Type B pancreatic cell (in vitro differentiated cells): ENCODE results near the gene ZMAT5. TPM values are rescaled to one million over a fixed set of nuclear protein-coding genes. Genes with fewer than 3 reads are reported as not detected.

Experiments used
- DNase-seq: peaks from one replicate; pipeline ENCODE4 v3.0.0; 2021; ENCODE audit warnings: mixed read lengths; ENCODE audit not compliant: unreplicated experiment; ENCODE audit errors: extremely low spot score
- H3K27ac Mint-ChIP-seq: 2 replicates; pipeline ENCODE4 v1.8.0; 2021; ENCODE audit warnings: mild to moderate bottlenecking, mixed read lengths
- H3K27me3 Mint-ChIP-seq: 2 replicates; pipeline ENCODE4 v1.8.0; 2021; ENCODE audit warnings: mixed read lengths
- H3K36me3 Mint-ChIP-seq: 2 replicates; pipeline ENCODE4 v1.8.0; 2021; ENCODE audit warnings: mixed read lengths
- H3K4me1 Mint-ChIP-seq: one replicate; pipeline ENCODE4 v1.8.0; 2021; ENCODE audit warnings: mixed read lengths; ENCODE audit not compliant: unreplicated experiment
- H3K4me3 Mint-ChIP-seq: 2 replicates; pipeline ENCODE4 v1.8.0; 2021; ENCODE audit warnings: mild to moderate bottlenecking, mixed read lengths
- H3K9me3 Mint-ChIP-seq: 2 replicates; pipeline ENCODE4 v1.8.0; 2021; ENCODE audit warnings: mixed read lengths
- CTCF ChIP-seq: fragments of 200-600 bp; sonication (generic); conservative IDR thresholded peaks from 2 replicates; pipeline ENCODE4 v1.5.0; 2021; ENCODE audit warnings: antibody characterized with exemption, mild to moderate bottlenecking
- total RNA-seq: library from RNA; stranded (reverse); gene quantifications from 2 replicates; pipeline ENCODE4 v1.2.1, GENCODE V29; 2021; ENCODE audit warnings: low replicate concordance

The ZMAT5 gene
- total RNA-seq, 1 donor from 2014 or later = 19.2 TPM

DNA sequence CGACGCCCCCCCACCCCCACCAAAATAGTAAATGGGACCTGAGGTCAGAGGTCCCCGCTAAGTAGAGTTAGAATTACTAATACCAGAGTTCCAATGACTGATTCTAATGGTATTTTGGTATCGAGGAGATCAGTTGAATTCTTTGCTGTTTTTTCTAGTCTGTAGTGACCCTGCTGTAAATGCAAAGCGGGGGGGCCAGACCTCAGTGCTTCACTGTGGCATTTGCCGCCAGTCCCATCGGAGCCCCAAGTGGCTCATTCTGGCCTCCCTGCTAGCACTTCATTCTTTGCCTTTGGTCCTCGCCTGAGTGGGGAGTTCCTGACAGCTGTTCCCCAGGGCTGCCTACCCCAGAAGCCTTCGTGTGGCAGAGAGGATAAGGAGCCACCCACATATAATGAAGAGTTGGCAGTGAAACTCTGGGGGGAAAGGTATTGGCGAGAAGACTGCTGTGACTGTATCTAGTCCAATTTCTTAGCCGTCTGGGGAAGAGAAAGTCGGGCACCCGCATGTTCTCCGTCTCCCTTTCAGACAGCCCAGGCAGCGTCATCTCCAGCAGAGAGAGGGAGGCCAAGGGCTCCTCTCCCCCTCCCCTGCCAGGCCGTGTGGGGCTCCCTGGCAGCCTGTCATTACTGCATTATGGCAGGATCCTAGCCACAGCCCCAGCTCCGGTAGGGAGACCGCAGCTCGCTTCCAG is 66.5 kb downstream of the ZMAT5 start:
- Mint-ChIP-seq H3K27ac (no peak overlapping the region), H3K4me3 (no peak overlapping the region), H3K4me1 (peaks cover 22% of the 10 kb centered on the region), H3K36me3 (no peaks in the 10 kb centered on the region), H3K9me3 (no peaks in the 10 kb centered on the region), H3K27me3 (peaks cover 26% of the 10 kb centered on the region)
- no peak for DNase-seq
- no peak for TF ChIP-seq CTCF

DNA sequence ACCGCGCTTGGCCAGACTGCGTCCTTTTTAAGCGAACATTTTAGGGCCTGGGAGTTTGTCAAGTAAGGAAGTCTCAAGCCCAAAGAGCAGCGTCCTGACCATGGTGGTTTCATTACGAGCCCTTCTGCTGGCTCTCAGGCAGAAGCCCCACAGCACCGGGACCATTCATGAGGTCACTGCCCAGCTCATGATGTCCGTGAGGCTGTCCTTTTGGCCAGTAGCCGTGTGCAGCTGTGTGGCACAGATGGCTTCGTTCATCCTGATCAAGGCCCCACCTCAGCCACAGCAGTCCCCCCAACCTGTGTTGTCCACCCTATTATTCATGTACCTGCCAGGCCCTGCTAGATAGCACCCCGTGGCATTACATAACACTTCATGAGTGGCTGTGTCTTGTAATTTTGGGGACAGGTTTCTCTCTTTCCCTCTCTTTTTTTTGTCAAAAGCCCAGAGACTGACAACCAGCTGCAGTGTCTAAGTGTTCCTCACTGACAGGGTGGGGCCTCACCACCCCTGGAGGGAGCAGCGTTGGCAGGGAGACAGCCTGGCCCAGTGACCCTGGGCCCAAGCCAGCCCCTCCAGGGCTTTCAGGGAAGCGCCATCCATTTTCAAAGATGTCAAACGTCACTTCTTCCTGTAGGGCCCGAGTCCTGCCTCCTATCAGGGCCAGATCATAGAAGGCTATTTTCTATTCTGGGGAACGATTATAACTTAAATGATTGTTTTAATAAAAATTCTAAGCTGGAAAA is 68.8 kb downstream of the ZMAT5 start:
- Mint-ChIP-seq H3K4me3 (no peak overlapping the region), H3K4me1 (peaks cover 18% of the 10 kb centered on the region), H3K27ac (no peak overlapping the region), H3K36me3 (no peaks in the 10 kb centered on the region), H3K27me3 (peaks cover 20% of the 10 kb centered on the region), H3K9me3 (no peaks in the 10 kb centered on the region)
- DNase-seq = no peak
- TF ChIP-seq CTCF = no peak

DNA sequence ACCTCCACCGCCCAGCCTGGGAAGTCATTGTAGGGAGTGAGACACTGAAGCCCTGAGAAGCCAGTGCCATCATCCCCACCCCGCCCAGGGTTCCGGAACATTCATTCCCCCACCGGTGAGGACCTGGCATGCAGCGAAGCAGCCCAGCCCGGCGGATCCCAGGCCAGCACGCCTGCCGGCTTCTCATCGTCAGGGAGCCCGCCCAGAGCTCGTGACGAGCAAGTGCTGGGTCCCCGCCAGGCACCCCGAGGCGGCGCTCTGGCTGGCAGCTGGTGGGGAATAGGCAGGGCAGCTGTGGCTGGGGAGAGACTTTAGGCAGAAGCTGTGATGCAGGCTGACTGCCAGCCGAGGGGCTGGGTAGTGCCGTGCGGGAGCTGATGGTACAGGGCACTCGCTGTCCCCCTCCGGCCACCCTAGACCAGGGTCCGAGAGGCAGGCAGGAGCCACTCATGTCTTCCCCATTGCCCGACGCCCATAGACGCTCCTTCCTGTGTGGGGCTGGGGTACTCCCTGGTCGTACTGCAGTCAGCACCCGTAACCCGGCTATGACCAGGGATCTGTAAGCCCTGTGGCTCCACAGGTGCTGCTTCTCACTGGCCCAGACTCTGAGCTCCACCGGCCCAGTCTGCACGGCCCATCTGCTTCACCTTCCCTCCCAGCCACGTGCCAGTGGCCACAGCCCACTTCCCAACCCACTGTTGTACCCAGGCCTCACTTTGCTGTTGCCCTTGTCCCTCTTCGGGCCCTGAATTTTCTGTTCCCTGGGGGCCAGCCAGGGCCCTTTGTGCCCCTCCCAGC is 71.5 kb downstream of the ZMAT5 start:
- no peak overlapping the region for H3K4me3 Mint-ChIP-seq
- H3K9me3 Mint-ChIP-seq = no peaks in the 10 kb centered on the region
- H3K36me3 Mint-ChIP-seq = no peaks in the 10 kb centered on the region
- peaks cover 2% of the 10 kb centered on the region for H3K27me3 Mint-ChIP-seq
- peaks cover 9% of the 10 kb centered on the region for H3K4me1 Mint-ChIP-seq
- TF ChIP-seq CTCF = no peak
- DNase-seq = no peak
- H3K27ac Mint-ChIP-seq = no peak overlapping the region

- Mint-ChIP-seq H3K27ac (no peak overlapping the region), H3K4me3 (no peak overlapping the region), H3K27me3 (no peaks in the 10 kb centered on the region), H3K36me3 (no peaks in the 10 kb centered on the region), H3K4me1 (peaks cover 22% of the 10 kb centered on the region), H3K9me3 (no peaks in the 10 kb centered on the region)
- no peak for DNase-seq
- TF ChIP-seq CTCF = no peak
These were observed 73.1 kb downstream of the ZMAT5 start for GRCh38 chr22:29693671-29694070.

- DNase-seq = no peak
- H3K27me3 Mint-ChIP-seq = no peaks in the 10 kb centered on the region
- no peak for TF ChIP-seq CTCF
- no peaks in the 10 kb centered on the region for H3K36me3 Mint-ChIP-seq
- no peak overlapping the region for H3K27ac Mint-ChIP-seq
- H3K4me1 Mint-ChIP-seq = peaks cover 26% of the 10 kb centered on the region
- no peak overlapping the region for H3K4me3 Mint-ChIP-seq
- no peaks in the 10 kb centered on the region for H3K9me3 Mint-ChIP-seq
These were observed 73.6 kb downstream of the ZMAT5 start for GRCh38 chr22:29693161-29693560.
